ENCODE results near the gene NT5C1A. TPM values are rescaled to one million over a fixed set of nuclear protein-coding genes. Genes with fewer than 3 reads are reported as not detected.

NT5C1A gene
- total RNA-seq, 1 experiment from 2014 or later = not detected

DNA sequence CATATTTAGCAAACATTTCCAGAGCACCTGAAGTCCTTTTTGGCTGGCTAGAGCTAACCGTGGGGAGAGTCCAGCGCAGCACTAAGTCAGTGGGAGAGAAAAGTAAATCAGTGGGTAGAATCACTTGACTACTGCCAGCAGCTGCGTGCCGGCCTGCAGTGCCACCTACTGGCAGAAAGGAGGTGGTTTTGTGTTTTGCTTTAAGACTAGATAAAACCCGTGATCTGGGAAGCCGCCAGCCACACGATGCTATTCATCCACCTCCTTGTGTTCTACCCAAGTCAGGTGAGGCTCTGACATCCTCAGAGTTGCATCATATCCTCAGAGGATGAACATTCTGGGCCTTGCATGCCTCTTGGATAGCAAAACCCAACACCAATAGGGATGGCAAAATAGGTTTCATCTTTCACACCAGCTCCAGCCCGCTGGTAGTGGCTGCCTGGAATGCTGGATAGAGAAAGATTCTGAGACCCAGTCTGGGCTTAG is 18.3 kb downstream of the NT5C1A start:
- H3K27me3 ChIP-seq (replicated peaks; ENCODE audit: insufficient read depth, low read depth, low read length, poor library complexity) = no peaks in the 10 kb centered on the region
- H3K27ac ChIP-seq (ENCODE audit: low read depth, low read length, poor library complexity, severe bottlenecking) = no peak overlapping the region
- BruUV-seq (replicated peaks) = no TSS peak
- H3K4me1 ChIP-seq (ENCODE audit: insufficient read depth, low read length, poor library complexity, severe bottlenecking) = no peaks in the 10 kb centered on the region
- intact Hi-C loops (cut with micrococcal nuclease; ENCODE audit: unreplicated experiment) = no loop called here
- no peak overlapping the region for H3K4me3 ChIP-seq (ENCODE audit: low read depth, low read length, poor library complexity, severe bottlenecking)
- ChIA-PET CTCF (interaction anchor here (0.6 to 2.2 kb wide), 2 partner anchors 47 to 59 kb away, joined by 5 to 26 read pairs; no protein-coding TSS in a partner anchor), POLR2A (ENCODE audit: low non-redundant PET) (no interaction called here)
- no peaks in the 10 kb centered on the region for H3K9me3 ChIP-seq (ENCODE audit: low read depth, low read length, poor library complexity, severe bottlenecking)
- no peaks in the 10 kb centered on the region for H3K36me3 ChIP-seq (ENCODE audit: insufficient read depth, low read length, poor library complexity, severe bottlenecking)
- no peak for TF ChIP-seq EZH2 (IDR thresholded peaks at IDR 0.05; ENCODE audit: borderline replicate concordance, low read depth, low read length, poor library complexity, severe bottlenecking)
- TF ChIP-seq, protein P1, sequence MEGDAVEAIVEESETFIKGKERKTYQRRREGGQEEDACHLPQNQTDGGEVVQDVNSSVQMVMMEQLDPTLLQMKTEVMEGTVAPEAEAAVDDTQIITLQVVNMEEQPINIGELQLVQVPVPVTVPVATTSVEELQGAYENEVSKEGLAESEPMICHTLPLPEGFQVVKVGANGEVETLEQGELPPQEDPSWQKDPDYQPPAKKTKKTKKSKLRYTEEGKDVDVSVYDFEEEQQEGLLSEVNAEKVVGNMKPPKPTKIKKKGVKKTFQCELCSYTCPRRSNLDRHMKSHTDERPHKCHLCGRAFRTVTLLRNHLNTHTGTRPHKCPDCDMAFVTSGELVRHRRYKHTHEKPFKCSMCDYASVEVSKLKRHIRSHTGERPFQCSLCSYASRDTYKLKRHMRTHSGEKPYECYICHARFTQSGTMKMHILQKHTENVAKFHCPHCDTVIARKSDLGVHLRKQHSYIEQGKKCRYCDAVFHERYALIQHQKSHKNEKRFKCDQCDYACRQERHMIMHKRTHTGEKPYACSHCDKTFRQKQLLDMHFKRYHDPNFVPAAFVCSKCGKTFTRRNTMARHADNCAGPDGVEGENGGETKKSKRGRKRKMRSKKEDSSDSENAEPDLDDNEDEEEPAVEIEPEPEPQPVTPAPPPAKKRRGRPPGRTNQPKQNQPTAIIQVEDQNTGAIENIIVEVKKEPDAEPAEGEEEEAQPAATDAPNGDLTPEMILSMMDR (conservative IDR thresholded peaks at IDR 0.05; ENCODE audit: low read depth, low read length) = peak; percentile 90
- peak; percentile 83 for DNase-seq (ENCODE audit: low spot score)

GRCh38 chr1:39652554-39652953 is 19.4 kb downstream of the NT5C1A start:
- no peak for DNase-seq (ENCODE audit: low spot score)
- POLR2A ChIA-PET (ENCODE audit: low non-redundant PET) = no interaction called here
- Histone ChIP-seq H3K4me1 (ENCODE audit: insufficient read depth, low read length, poor library complexity, severe bottlenecking) (no peaks in the 10 kb centered on the region), H3K27me3 (replicated peaks; ENCODE audit: insufficient read depth, low read depth, low read length, poor library complexity) (no peaks in the 10 kb centered on the region), H3K36me3 (ENCODE audit: insufficient read depth, low read length, poor library complexity, severe bottlenecking) (no peaks in the 10 kb centered on the region), H3K27ac (ENCODE audit: low read depth, low read length, poor library complexity, severe bottlenecking) (no peak overlapping the region), H3K4me3 (ENCODE audit: low read depth, low read length, poor library complexity, severe bottlenecking) (no peak overlapping the region), H3K9me3 (ENCODE audit: low read depth, low read length, poor library complexity, severe bottlenecking) (no peaks in the 10 kb centered on the region)
- BruUV-seq (replicated peaks) = no TSS peak
- no peak for TF ChIP-seq EZH2 (IDR thresholded peaks at IDR 0.05; ENCODE audit: borderline replicate concordance, low read depth, low read length, poor library complexity, severe bottlenecking)
- TF ChIP-seq, protein P1 (conservative IDR thresholded peaks at IDR 0.05; ENCODE audit: low read depth, low read length) = no peak
- CTCF ChIA-PET = interaction anchor here (0.6 kb wide), 1 partner anchor 49 kb away, joined by 3 read pairs; no protein-coding TSS in a partner anchor
- intact Hi-C loops (cut with micrococcal nuclease; ENCODE audit: unreplicated experiment) = no loop called here

- Histone ChIP-seq H3K27ac (ENCODE audit: low read depth, low read length, poor library complexity, severe bottlenecking) (no peak overlapping the region), H3K36me3 (ENCODE audit: insufficient read depth, low read length, poor library complexity, severe bottlenecking) (no peaks in the 10 kb centered on the region), H3K27me3 (replicated peaks; ENCODE audit: insufficient read depth, low read depth, low read length, poor library complexity) (no peaks in the 10 kb centered on the region), H3K4me3 (ENCODE audit: low read depth, low read length, poor library complexity, severe bottlenecking) (no peak overlapping the region), H3K4me1 (ENCODE audit: insufficient read depth, low read length, poor library complexity, severe bottlenecking) (no peaks in the 10 kb centered on the region), H3K9me3 (ENCODE audit: low read depth, low read length, poor library complexity, severe bottlenecking) (no peaks in the 10 kb centered on the region)
- BruUV-seq (replicated peaks) = no TSS peak
- CTCF ChIA-PET = interaction anchor here (0.6 kb wide), 1 partner anchor 50 kb away, joined by 3 read pairs; no protein-coding TSS in a partner anchor
- POLR2A ChIA-PET (ENCODE audit: low non-redundant PET) = no interaction called here
- DNase-seq (ENCODE audit: low spot score) = no peak
- TF ChIP-seq, protein P1 (conservative IDR thresholded peaks at IDR 0.05; ENCODE audit: low read depth, low read length) = no peak
- intact Hi-C loops (cut with micrococcal nuclease; ENCODE audit: unreplicated experiment) = no loop called here
Measured at GRCh38 chr1:39652105-39652504, 19.8 kb downstream of the NT5C1A start.

Data from A673 (cell line).